IMR-90 (cell line): ENCODE measurements around the gene NDST1. TPM values are rescaled to one million over a fixed set of nuclear protein-coding genes. Genes with fewer than 3 reads are reported as not detected.

ENCODE experiments used
- ATAC-seq: fragments of 200-7000 bp; cut with Tn5 transposase; 2 replicates; pipeline ENCODE4 v1.9.1; 2020; ENCODE audit warnings: low read depth, mild to moderate bottlenecking, moderate library complexity
- BruUV-seq: library from RNA; stranded (reverse); fragments of 400-500 nt; replicated peaks from 2 replicates; lab custom pipeline; 2021; lab: Mats Ljungman, UMichigan
- CTCF ChIA-PET: fragments of 300-600 bp; formaldehyde crosslinking; extraction: SDS; loops from one replicate; lab custom pipeline; 2021; ENCODE audit warnings: antibody characterized with exemption; lab: Yijun Ruan, JAX
- POLR2A ChIA-PET: fragments of 300-600 bp; sonication (Branson Sonifier 250); formaldehyde crosslinking; loops from one replicate; lab custom pipeline; 2022; ENCODE audit warnings: antibody characterized with exemption; ENCODE audit not compliant: unreplicated experiment; lab: Charles Lee
- DNase-seq: peaks from one replicate; pipeline ENCODE4 v3.0.0; 2013
- H2AFZ ChIP-seq: replicated peaks from 2 replicates; pipeline ENCODE3; 2013; ENCODE audit warnings: low read length, mild to moderate bottlenecking; ENCODE audit not compliant: poor library complexity
- H2AK5ac ChIP-seq: 2 replicates; pipeline ENCODE4 v1.6.1; 2013; ENCODE audit warnings: low read depth, low read length, inconsistent platforms
- H2AK9ac ChIP-seq: replicated peaks from 2 replicates; pipeline ENCODE3; 2013; ENCODE audit warnings: mild to moderate bottlenecking, low read depth, low read length, moderate library complexity; ENCODE audit not compliant: poor library complexity
- H2BK120ac ChIP-seq: 2 replicates; pipeline ENCODE4 v1.6.1; 2013; ENCODE audit warnings: low read depth, low read length, inconsistent platforms
- H2BK15ac ChIP-seq: 3 replicates; pipeline ENCODE4 v1.6.1; 2013; ENCODE audit warnings: low read depth, low read length, inconsistent platforms
- H2BK20ac ChIP-seq: 2 replicates; pipeline ENCODE4 v1.6.1; 2013; ENCODE audit warnings: low read depth, mild to moderate bottlenecking, inconsistent platforms, low read length, moderate library complexity
- H2BK5ac ChIP-seq: 2 replicates; pipeline ENCODE4 v1.6.1; 2013; ENCODE audit warnings: mild to moderate bottlenecking, low read depth, low read length, inconsistent platforms; ENCODE audit not compliant: poor library complexity, severe bottlenecking
- H3K14ac ChIP-seq: replicated peaks from 2 replicates; pipeline ENCODE4 v1.6.1; 2013; ENCODE audit warnings: low read depth, low read length, inconsistent platforms
- H3K18ac ChIP-seq: 2 replicates; pipeline ENCODE4 v1.6.1; 2013; ENCODE audit warnings: low read depth, low read length, control low read depth
- H3K23ac ChIP-seq: 2 replicates; pipeline ENCODE4 v1.6.1; 2013; ENCODE audit warnings: low read depth, low read length, inconsistent platforms
- H3K27ac ChIP-seq: 2 replicates; pipeline ENCODE4 v1.5.1; 2013; ENCODE audit warnings: mild to moderate bottlenecking, control low read depth, low read length; ENCODE audit not compliant: insufficient read depth
- H3K27me3 ChIP-seq: 2 replicates; pipeline ENCODE4 v1.6.1; 2013; ENCODE audit warnings: low read length; ENCODE audit not compliant: control insufficient read depth, insufficient read depth
- H3K36me3 ChIP-seq: 2 replicates; pipeline ENCODE4 v1.6.1; 2013; ENCODE audit warnings: low read length, mixed read lengths; ENCODE audit not compliant: control insufficient read depth, insufficient read depth
- H3K4ac ChIP-seq: 2 replicates; pipeline ENCODE4 v1.6.1; 2013; ENCODE audit warnings: low read depth, low read length, inconsistent platforms
- H3K4me1 ChIP-seq: 2 replicates; pipeline ENCODE4 v1.6.1; 2013; ENCODE audit warnings: low read length, mixed read lengths; ENCODE audit not compliant: control insufficient read depth, insufficient read depth
- H3K4me2 ChIP-seq: 2 replicates; pipeline ENCODE4 v1.6.1; 2013; ENCODE audit warnings: low read depth, mild to moderate bottlenecking, control low read depth, low read length, moderate library complexity
- H3K4me3 ChIP-seq: 2 replicates; pipeline ENCODE4 v1.5.1; 2013; ENCODE audit warnings: low read depth, mild to moderate bottlenecking, control low read depth, low read length, moderate library complexity; ENCODE audit not compliant: insufficient read depth
- H3K56ac ChIP-seq: 2 replicates; pipeline ENCODE4 v1.6.1; 2013; ENCODE audit warnings: low read length, inconsistent platforms; ENCODE audit not compliant: insufficient read depth; ENCODE audit errors: extremely low read depth
- H3K79me1 ChIP-seq, 2 experiments: 2 replicates each; pipeline ENCODE4 v1.6.1; 2013; ENCODE audit warnings: low read length in 2 of 2, inconsistent platforms in 1 of 2, low read depth in 1 of 2
- H3K9ac ChIP-seq: 2 replicates; pipeline ENCODE4 v1.6.1; 2013; ENCODE audit warnings: low read depth, low read length, control low read depth
- H3K9me1 ChIP-seq: 2 replicates; pipeline ENCODE4 v1.6.1; 2013; ENCODE audit warnings: low read length, inconsistent platforms; ENCODE audit not compliant: insufficient read depth
- H3K9me3 ChIP-seq: 2 replicates; pipeline ENCODE4 v1.6.1; 2013; ENCODE audit warnings: low read length; ENCODE audit not compliant: control insufficient read depth, insufficient read depth
- H4K20me1 ChIP-seq: 2 replicates; pipeline ENCODE4 v1.6.1; 2013; ENCODE audit warnings: low read length, inconsistent platforms; ENCODE audit not compliant: insufficient read depth
- H4K5ac ChIP-seq: 2 replicates; pipeline ENCODE4 v1.6.1; 2013; ENCODE audit warnings: mild to moderate bottlenecking, low read depth, low read length, control low read depth
- H4K8ac ChIP-seq, 2 experiments: 2 replicates each; pipeline ENCODE4 v1.6.1; 2013; ENCODE audit warnings: low read depth in 2 of 2, low read length in 2 of 2, control low read depth in 1 of 2, inconsistent platforms in 1 of 2
- H4K91ac ChIP-seq: 2 replicates; pipeline ENCODE4 v1.6.1; 2013; ENCODE audit warnings: low read depth, low read length, inconsistent platforms; ENCODE audit not compliant: insufficient read depth
- CEBPB ChIP-seq: IDR thresholded peaks from 2 replicates; pipeline ENCODE4 v1.6.1; 2012; ENCODE audit warnings: low read depth, low read length, improper control_type of control experiment
- MAFK ChIP-seq: IDR thresholded peaks from 2 replicates; pipeline ENCODE4 v1.6.1; 2012; ENCODE audit warnings: low read depth, low read length, improper control_type of control experiment
- MAZ ChIP-seq: IDR thresholded peaks from 2 replicates; pipeline ENCODE4 v1.6.1; 2012; ENCODE audit warnings: low read depth, mild to moderate bottlenecking, low read length, improper control_type of control experiment, moderate library complexity, borderline replicate concordance
- MXI1 ChIP-seq: IDR thresholded peaks from 2 replicates; pipeline ENCODE4 v1.6.1; 2012; ENCODE audit warnings: low read depth, mild to moderate bottlenecking, low read length, moderate library complexity, borderline replicate concordance
- NFE2L2 ChIP-seq: fragments of 150-350 bp; IDR thresholded peaks from 2 replicates; pipeline ENCODE4 v1.6.1; 2016; ENCODE audit warnings: low read depth, mild to moderate bottlenecking, low read length
- RCOR1 ChIP-seq: IDR thresholded peaks from 2 replicates; pipeline ENCODE4 v1.6.1; 2012; ENCODE audit warnings: mild to moderate bottlenecking, low read length, improper control_type of control experiment; ENCODE audit not compliant: insufficient replicate concordance
- WGBS, 2 experiments: methylation state at CpG; one replicate each; pipeline versions ENCODE4 v1.1.5 to v1.1.7; 2013; ENCODE audit warnings: missing lambda C conversion rate in 2 of 2; ENCODE audit not compliant: insufficient read length in 1 of 2; ENCODE audit errors: extremely low coverage in 2 of 2; 5-methylcytosine and 5-hydroxymethylcytosine counted together
- dilution Hi-C: fragments of 300-500 bp; cut with HindIII; formaldehyde crosslinking; loops from one replicate; pipeline ENCODE4 v1.14.3; 2018; ENCODE audit warnings: low sequenced_read_pairs; ENCODE audit not compliant: unreplicated experiment
- in situ Hi-C: fragments of 300-500 bp; cut with MboI; formaldehyde crosslinking; loops from 3 replicates; pipeline ENCODE4 v1.14.3; 2019; ENCODE audit warnings: low sequenced_read_pairs, inconsistent platforms, mixed read lengths
- intact Hi-C: fragments of 100-400 bp; cut with micrococcal nuclease; formaldehyde crosslinking; loops from 2 replicates; pipeline ENCODE4 v1.10.0; 2022
- polyA plus RNA-seq, 3 experiments: library from polyadenylated mRNA; depleted of rRNA; stranded (reverse); fragments of >200 nt; gene quantifications; 2 replicates each; pipeline ENCODE4 v1.2.3, GENCODE V29; 2012; ENCODE audit warnings: low replicate concordance in 1 of 3
- total RNA-seq: library from RNA; depleted of rRNA; stranded (reverse); fragments of >200 nt; gene quantifications from 2 replicates; pipeline ENCODE4 v1.2.3, GENCODE V29; 2012
- TF ChIP-seq, protein P1 (sequence below): conservative IDR thresholded peaks from 2 replicates; pipeline ENCODE4 v1.5.1; 2012; ENCODE audit warnings: mild to moderate bottlenecking, low read depth, low read length, improper control_type of control experiment

The NDST1 gene
- total and polyA plus RNA-seq, 2 of the 4 experiments (the other 2 are of a cell fraction) = 30.5 to 80.4 TPM

DNA sequence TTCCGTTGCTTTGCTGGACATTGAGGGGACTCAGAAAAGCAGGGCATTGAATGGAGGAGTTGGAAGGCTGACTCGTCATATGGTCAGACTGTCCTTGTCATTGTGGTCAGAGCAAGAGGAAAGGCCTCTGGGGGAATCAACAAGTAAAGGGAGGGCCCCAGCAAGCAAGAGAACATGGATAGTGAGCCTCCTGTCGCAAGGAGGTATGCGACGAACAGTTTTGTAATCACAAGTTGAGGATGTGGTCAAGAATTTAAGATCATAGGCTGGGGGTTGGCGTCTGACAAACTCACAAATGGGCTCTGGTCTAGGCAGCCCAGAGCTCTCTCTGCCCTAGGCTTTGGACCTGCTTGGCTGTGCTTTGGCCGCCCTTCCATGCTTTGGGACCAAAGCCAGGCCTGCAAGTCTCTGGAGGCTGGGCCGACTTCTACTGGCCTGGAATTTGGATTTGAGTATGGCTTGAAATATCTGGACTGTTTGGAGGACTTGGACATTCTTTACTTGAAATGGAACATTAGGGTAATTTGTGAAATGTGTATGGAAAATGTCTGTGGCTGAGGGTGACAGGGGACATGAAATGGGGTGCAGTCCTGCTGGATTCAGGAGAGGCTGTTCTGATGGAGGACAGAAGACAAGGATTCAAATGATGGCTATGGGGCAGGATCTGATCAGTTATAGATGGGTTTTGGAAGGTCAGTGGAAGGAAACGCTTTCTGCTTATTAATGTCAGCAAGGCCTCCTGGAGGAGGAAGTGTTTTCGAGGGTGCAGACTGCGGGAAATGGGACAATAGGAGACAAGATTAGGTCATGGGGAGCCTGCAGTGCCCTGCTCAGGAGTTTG, 19.2 kb upstream of the NDST1 start:
- Histone ChIP-seq H3K18ac (peak overlapping the region; percentile 52), H2AK9ac (peak overlapping the region; percentile 87), H3K4me1 (peaks cover 53% of the 10 kb centered on the region), H2BK20ac (peak overlapping the region; percentile 50), H3K9me3 (no peaks in the 10 kb centered on the region), H2BK15ac (peak overlapping the region; percentile 80; the same call in 1 of the 3 replicates), H3K56ac (peak overlapping the region; percentile 56), H3K36me3 (peaks cover 3% of the 10 kb centered on the region; the same call in 1 of the 2 replicates), H3K27me3 (no peaks in the 10 kb centered on the region), H4K8ac (peak overlapping the region; percentile 10 to 61; a peak in 3 of 4 replicates), H3K23ac (peak overlapping the region; percentile 57), H4K5ac (peak overlapping the region; percentile 70), H3K9me1 (peaks cover 22% of the 10 kb centered on the region), H2BK120ac (peak overlapping the region; percentile 79), H2AK5ac (peak overlapping the region; percentile 73), H4K20me1 (peaks cover 58% of the 10 kb centered on the region), H3K27ac (peak overlapping the region; percentile 75), H4K91ac (peak overlapping the region; percentile 81), H3K79me1 (peaks cover 20 to 67% of the 10 kb centered on the region in 2 experiments; a peak in 3 of 4 replicates), H3K4me2 (peak overlapping the region; percentile 88), H3K4me3 (peak overlapping the region; percentile 3; the same call in 1 of the 2 replicates), H3K14ac (peak overlapping the region; percentile 82), H3K9ac (peak overlapping the region; percentile 98), H2BK5ac (peak overlapping the region; percentile 99), H2AFZ (no peak overlapping the region), H3K4ac (peak overlapping the region; percentile 87)
- ChIA-PET CTCF (interaction anchor here (0.7 to 1.5 kb wide), 3 partner anchors 23 to 56 kb away, joined by 3 to 4 read pairs (median 3); partner anchors contain the start of gene RPS14), POLR2A (interaction anchor here (0.6 to 0.9 kb wide), 2 partner anchors 16 to 146 kb away, joined by 4 to 7 read pairs; no protein-coding TSS in a partner anchor)
- dilution Hi-C loops (no loop called here), in situ Hi-C loops (no loop called here), intact Hi-C loops (loop anchor here (1.0 kb wide), 1 partner anchor 29 kb away; no protein-coding TSS in a partner anchor)
- BruUV-seq = no TSS peak
- TF ChIP-seq MAZ = no peak
- no peak for TF ChIP-seq RCOR1
- peak; percentile 18; the same call in 1 of the 2 replicates for TF ChIP-seq MXI1
- TF ChIP-seq, protein P1, sequence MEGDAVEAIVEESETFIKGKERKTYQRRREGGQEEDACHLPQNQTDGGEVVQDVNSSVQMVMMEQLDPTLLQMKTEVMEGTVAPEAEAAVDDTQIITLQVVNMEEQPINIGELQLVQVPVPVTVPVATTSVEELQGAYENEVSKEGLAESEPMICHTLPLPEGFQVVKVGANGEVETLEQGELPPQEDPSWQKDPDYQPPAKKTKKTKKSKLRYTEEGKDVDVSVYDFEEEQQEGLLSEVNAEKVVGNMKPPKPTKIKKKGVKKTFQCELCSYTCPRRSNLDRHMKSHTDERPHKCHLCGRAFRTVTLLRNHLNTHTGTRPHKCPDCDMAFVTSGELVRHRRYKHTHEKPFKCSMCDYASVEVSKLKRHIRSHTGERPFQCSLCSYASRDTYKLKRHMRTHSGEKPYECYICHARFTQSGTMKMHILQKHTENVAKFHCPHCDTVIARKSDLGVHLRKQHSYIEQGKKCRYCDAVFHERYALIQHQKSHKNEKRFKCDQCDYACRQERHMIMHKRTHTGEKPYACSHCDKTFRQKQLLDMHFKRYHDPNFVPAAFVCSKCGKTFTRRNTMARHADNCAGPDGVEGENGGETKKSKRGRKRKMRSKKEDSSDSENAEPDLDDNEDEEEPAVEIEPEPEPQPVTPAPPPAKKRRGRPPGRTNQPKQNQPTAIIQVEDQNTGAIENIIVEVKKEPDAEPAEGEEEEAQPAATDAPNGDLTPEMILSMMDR = no peak
- peak; percentile 18; the same call in 1 of the 2 replicates for TF ChIP-seq CEBPB
- TF ChIP-seq MAFK = no peak
- TF ChIP-seq NFE2L2 = no peak
- WGBS, 2 experiments = 13% methylated on average over 8 of the region's 11 CpGs; no CpG with 5 or more reads in 1 of the 2 experiments
- DNase-seq = peak; percentile 59
- peak; percentile 8 for ATAC-seq
